Adipocyte (in vitro differentiated cells): ENCODE measurements around the gene RIMS4.

Experiments
- DNase-seq: peaks from one replicate; pipeline ENCODE4 v3.0.0-alpha.2; 2015; ENCODE audit warnings: low read depth
- H3K27me3 ChIP-seq: replicated peaks from 2 replicates; pipeline ENCODE4 v1.7.0; 2013; ENCODE audit warnings: mild to moderate bottlenecking, low read length, moderate library complexity; ENCODE audit not compliant: control insufficient read depth, insufficient read depth
- H3K36me3 ChIP-seq: 2 replicates; pipeline ENCODE4 v1.7.0; 2013; ENCODE audit warnings: low read length, mild to moderate bottlenecking, moderate library complexity; ENCODE audit not compliant: control insufficient read depth, insufficient read depth, severe bottlenecking
- H3K4me1 ChIP-seq: 2 replicates; pipeline ENCODE4 v1.7.0; 2013; ENCODE audit warnings: mild to moderate bottlenecking, low read length, moderate library complexity; ENCODE audit not compliant: control insufficient read depth, insufficient read depth
- H3K4me3 ChIP-seq: 2 replicates; pipeline ENCODE4 v1.7.0; 2013; ENCODE audit warnings: mild to moderate bottlenecking, low read length, moderate library complexity
- H3K9ac ChIP-seq: 2 replicates; pipeline ENCODE4 v1.7.0; 2013; ENCODE audit warnings: mild to moderate bottlenecking, low read length, moderate library complexity
- H3K9me3 ChIP-seq: 2 replicates; pipeline ENCODE4 v1.7.0; 2013; ENCODE audit warnings: mild to moderate bottlenecking, low read length, moderate library complexity; ENCODE audit not compliant: control insufficient read depth

RIMS4 gene

DNA sequence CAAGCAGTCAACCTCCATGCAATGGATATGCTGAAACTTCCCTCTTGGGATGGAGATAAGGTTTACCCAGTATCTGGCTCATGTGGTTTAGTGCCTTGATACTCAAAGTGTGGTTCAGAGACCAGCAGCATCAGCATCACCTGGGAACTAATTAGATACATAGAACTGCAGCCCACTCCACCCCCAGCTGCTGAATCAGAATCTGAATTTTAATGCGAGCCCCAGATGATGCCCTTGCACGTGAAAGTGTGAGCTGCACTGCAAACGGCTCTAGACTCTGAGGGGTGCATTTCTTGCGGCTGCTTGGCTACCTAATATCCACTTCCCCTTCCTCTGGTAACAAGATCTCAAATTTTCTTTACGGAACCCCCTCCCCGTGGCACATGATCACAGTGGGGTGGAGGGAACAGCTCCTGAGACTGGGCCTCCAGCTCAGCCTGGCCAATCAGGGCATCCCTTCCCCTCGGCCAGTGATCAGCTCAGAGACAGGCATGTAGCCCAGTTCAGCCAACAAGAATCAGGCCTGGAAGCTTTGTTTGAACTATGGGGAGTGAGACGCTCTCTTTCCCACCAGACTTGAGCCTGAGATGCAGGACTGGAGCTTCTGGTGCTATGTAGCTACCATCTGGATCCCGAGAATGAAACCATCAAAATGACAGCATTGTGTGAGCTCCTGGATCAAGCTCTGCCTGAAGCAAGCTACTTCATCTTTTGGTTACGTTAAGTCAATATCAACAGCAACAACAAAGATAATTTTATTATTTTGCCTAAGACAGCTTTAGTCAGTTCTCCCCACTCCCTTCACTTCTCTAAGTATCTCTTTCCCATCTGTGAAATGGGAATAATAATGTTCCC is 51.9 kb downstream of the RIMS4 start:
- Histone ChIP-seq H3K4me3 (no peak overlapping the region), H3K36me3 (no peaks in the 10 kb centered on the region), H3K9ac (no peak overlapping the region), H3K9me3 (no peaks in the 10 kb centered on the region), H3K4me1 (no peaks in the 10 kb centered on the region), H3K27me3 (peaks cover 34% of the 10 kb centered on the region)
- DNase-seq: no peak

DNA sequence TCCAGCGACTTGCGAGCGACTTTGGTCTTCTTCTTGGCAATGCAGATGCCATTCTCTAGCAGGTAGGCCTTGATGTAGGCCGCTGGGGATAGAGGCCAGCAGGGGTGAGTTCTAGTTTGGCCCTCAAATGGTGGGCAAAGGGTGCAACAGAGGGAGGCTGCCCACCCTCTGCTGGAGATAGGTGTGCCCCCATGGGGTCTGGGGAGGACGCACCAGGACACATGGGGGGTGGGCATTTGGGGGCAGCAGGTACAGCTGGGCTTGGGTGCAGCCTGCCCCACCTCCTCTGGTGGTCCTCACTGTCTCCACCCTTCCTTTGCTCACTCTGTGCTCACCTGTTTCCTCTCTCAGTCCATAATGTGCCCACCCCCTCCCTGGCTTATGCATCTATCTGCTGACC is 53.4 kb downstream of the RIMS4 start:
- DNase-seq: no peak
- Histone ChIP-seq H3K4me1 (peaks cover 8% of the 10 kb centered on the region), H3K9me3 (no peaks in the 10 kb centered on the region), H3K4me3 (no peak overlapping the region), H3K36me3 (no peaks in the 10 kb centered on the region), H3K27me3 (peaks cover 49% of the 10 kb centered on the region), H3K9ac (no peak overlapping the region)

DNA sequence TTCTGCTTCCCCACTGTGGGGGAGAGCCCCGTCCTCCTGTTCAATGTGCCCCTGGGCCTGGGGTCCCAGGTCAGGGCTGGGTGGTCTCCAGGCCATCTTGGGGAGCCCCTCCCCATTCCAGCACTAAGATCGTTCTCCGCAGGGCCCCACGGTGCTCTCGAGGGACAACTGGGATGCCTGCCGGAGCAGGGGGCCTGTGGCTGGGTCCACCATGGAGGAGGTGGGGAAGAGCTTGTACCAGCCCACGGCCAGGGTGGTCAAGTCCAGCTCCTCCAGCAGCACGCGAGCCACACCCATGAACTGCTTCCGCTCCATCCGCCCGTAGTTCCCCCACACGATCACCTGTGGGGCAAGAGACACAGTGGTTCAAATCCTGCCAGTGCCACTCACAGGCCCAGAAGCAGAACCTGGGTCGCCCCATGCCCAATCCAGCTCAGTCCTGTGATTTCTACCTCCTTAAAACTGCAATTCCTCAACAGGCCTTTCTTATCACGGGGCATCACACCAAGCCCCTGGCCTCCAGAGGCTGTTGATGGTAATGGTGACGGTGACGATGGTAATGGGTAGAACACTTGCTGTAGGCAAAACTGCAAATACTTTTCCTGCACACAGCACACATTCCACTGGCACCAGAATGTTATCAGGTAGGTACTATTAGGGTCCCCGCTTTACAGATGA is 54.2 kb downstream of the RIMS4 start:
- H3K36me3 ChIP-seq: no peaks in the 10 kb centered on the region
- H3K9me3 ChIP-seq: no peaks in the 10 kb centered on the region
- H3K4me3 ChIP-seq: no peak overlapping the region
- no peak overlapping the region for H3K9ac ChIP-seq
- DNase-seq: no peak
- peaks cover 57% of the 10 kb centered on the region for H3K27me3 ChIP-seq
- peaks cover 10% of the 10 kb centered on the region for H3K4me1 ChIP-seq

DNA sequence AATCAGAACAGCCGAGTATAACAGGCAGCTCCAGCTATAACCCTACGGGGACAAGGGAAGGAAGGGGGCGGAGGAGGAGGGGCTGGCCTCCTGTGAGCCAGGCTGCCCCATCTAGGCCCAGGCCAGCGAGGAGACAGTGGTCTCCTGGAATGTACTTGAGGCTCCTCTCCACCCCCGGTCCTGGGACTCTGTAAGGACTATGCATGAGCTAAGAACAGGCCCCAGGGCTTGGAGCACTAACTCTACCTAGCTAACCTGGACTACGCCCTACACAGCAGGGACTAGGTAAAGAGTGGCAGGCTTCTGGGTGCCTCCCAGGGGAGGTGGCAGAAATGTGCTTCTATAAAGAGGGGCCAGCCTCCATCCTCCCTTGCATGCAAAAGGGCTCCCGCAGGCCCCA is 55.8 kb downstream of the RIMS4 start:
- Histone ChIP-seq H3K9ac (no peak overlapping the region), H3K36me3 (no peaks in the 10 kb centered on the region), H3K9me3 (no peaks in the 10 kb centered on the region), H3K27me3 (peaks cover 62% of the 10 kb centered on the region), H3K4me3 (no peak overlapping the region), H3K4me1 (peaks cover 10% of the 10 kb centered on the region)
- no peak for DNase-seq

DNA sequence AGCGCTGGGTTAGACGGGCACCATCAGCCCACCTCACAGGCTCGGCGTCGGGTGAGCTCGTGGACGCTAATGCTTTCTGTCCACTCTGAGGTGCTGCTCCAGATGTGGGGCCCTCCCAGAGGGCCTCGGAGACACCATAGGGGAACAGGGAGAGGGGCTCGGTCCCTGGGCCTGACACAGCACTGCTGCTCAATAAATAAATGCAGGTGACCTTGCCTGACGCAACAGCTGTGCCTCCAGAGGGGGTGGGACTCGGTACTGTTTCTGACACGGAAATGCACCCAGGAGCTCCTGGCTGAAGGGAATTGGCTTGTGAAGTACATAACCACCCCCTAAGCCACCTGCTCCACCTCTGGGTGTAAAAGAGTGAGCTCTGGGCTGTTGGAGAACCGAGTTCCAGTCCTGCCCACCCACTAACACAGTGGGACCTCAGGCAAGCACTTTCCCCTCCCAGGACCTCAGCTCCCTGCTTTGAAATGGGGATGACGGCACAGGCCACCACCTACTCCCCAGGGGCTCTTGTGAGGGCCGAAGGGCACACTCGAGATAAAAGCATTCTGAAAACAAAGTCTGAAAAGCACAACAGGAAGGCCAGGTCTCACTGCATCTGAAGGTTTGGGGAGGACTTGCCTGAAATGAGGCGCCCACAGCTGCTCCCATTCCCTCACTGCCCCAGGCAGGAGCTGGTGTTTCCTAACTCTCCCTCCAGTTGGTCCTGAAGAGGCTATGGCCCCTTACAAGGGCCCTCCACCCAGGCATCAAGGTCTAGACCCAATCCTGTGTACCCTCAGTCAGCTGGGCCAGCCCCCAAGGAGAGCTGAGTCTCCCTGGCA is 58.0 kb downstream of the RIMS4 start:
- no peak for DNase-seq
- Histone ChIP-seq H3K4me1 (peaks cover 16% of the 10 kb centered on the region), H3K4me3 (no peak overlapping the region), H3K9me3 (no peaks in the 10 kb centered on the region), H3K27me3 (peaks cover 53% of the 10 kb centered on the region), H3K9ac (no peak overlapping the region), H3K36me3 (no peaks in the 10 kb centered on the region)

DNA sequence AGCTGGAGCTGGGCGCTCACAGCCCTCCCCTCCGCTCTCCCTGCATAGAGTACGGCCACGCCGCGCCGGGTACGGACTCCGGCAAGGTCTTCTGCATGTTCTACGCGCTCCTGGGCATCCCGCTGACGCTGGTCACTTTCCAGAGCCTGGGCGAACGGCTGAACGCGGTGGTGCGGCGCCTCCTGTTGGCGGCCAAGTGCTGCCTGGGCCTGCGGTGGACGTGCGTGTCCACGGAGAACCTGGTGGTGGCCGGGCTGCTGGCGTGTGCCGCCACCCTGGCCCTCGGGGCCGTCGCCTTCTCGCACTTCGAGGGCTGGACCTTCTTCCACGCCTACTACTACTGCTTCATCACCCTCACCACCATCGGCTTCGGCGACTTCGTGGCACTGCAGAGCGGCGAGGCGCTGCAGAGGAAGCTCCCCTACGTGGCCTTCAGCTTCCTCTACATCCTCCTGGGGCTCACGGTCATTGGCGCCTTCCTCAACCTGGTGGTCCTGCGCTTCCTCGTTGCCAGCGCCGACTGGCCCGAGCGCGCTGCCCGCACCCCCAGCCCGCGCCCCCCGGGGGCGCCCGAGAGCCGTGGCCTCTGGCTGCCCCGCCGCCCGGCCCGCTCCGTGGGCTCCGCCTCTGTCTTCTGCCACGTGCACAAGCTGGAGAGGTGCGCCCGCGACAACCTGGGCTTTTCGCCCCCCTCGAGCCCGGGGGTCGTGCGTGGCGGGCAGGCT is 60.1 kb downstream of the RIMS4 start:
- no peaks in the 10 kb centered on the region for H3K9me3 ChIP-seq
- no peaks in the 10 kb centered on the region for H3K36me3 ChIP-seq
- no peak overlapping the region for H3K4me3 ChIP-seq
- no peak overlapping the region for H3K9ac ChIP-seq
- DNase-seq: no peak
- peaks cover 29% of the 10 kb centered on the region for H3K4me1 ChIP-seq
- peaks cover 42% of the 10 kb centered on the region for H3K27me3 ChIP-seq

DNA sequence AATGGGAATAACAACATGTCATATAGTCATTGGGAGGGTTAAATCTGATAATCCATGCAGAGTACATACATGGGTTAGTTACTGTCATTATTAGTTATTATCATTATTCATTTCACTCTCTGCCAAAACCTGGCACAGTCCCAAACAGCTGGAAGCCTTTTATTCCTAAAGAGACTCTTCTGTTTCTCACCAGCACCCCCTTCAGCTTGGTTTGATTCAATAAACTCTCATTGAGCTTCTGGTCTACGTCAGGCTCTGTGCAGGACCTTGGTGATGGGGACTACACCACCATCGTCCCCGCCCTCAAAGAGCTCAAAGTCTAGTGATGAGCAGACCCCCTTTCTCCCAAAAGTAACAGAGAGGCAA is 62.4 kb downstream of the RIMS4 start:
- Histone ChIP-seq H3K36me3 (no peaks in the 10 kb centered on the region), H3K9ac (peak overlapping the region; percentile 84), H3K27me3 (peaks cover 29% of the 10 kb centered on the region), H3K4me1 (peaks cover 29% of the 10 kb centered on the region), H3K4me3 (peak overlapping the region; percentile 80), H3K9me3 (no peaks in the 10 kb centered on the region)
- no peak for DNase-seq

DNA sequence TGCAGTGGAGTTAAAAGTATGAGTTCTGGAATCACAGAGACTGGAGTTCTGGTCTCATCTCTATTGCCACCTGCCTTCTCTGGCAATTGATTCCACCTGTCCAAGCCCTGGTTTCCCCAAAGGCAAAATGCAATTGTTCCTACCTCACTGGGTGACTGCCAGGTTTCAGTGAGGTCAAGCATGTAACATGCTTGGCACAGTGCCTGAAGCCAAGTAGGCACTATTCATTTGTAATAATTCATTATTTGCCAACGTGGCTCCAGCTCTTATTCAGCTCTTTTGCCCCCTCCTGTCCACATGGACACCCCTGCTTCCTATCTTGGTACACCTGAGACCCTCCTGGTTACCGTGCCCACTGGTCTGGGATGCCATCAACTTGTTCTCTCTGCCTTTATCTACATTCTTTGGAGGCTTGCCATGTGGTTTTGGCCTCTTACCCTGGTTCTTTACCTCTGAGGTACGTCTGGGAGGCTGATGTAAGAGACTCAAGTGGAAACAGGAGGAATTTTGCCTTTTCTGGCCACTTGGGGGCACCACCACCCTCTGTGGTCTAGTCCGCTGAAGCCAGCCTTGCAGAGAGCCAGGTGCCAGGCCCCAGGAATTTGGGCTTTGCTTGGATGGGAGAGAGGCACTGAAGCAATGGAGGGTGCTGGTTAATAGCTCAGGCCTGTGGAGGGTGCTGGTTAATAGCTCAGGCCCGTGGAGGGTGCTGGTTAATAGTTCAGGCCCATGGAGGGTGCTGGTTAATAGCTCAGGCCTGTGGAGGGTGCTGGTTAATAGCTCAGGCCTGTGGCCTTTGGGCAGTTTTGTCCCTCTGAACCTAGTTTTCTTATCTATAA is 63.0 kb downstream of the RIMS4 start:
- Histone ChIP-seq H3K36me3 (no peaks in the 10 kb centered on the region), H3K9ac (peak overlapping the region; percentile 84), H3K4me3 (peak overlapping the region; percentile 80), H3K27me3 (peaks cover 23% of the 10 kb centered on the region), H3K9me3 (no peaks in the 10 kb centered on the region), H3K4me1 (peaks cover 28% of the 10 kb centered on the region)
- peak; percentile 91 for DNase-seq

DNA sequence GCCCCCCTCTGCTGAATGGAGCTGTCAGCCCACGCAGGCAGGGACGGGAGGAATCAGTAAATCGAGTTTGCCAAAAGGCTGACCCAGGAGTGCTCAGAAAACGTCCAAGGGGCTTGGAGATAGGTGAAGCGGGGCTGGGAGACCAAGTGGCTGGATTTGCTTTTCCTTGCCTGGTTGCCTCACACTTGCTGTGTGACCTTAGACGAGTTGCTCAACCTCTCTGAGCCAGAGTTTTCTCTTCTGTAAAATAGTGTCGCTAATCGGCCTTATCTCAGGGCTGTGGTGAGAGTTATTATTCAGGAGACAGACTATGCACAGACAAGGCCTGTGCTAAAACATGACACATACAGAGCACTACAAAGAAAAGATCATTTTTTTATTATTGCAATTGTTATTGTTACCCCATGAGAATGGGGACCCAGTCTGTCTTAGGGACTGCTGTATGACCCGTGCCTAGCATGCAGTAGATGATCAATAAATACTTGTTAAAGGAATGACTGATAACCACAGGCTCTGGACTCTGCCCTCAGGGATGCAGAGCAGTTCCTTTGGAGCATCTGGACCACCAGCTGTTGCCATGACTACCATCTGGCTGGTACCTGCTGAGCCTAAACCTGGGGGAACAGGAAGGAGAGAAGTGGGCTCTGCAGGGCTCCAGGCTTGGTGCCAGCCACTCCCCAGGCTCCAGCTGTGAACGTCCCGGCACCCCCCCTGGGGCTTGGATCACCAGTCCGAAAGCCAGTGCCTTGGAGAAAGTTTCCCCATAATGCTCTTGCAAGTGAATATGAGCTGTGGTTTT is 63.8 kb downstream of the RIMS4 start:
- Histone ChIP-seq H3K4me1 (peaks cover 28% of the 10 kb centered on the region), H3K4me3 (peak overlapping the region; percentile 80), H3K27me3 (peaks cover 16% of the 10 kb centered on the region), H3K9me3 (no peaks in the 10 kb centered on the region), H3K36me3 (no peaks in the 10 kb centered on the region), H3K9ac (peak overlapping the region; percentile 84)
- DNase-seq: no peak
